HCT116 (cell line): Measurements from ENCODE around the gene KDM3B. TPM values are rescaled to one million over a fixed set of nuclear protein-coding genes. Genes with fewer than 3 reads are reported as not detected.
A peak's percentile ranks its signal among the peaks of the same experiment; 100 is the strongest.

ENCODE experiments used
- ATAC-seq: fragments of 200-7000 bp; cut with Tn5 transposase; 2 replicates; pipeline ENCODE4 v1.9.1; 2020; ENCODE audit warnings: mild to moderate bottlenecking, moderate library complexity
- BruUV-seq: library from RNA; stranded (reverse); fragments of 400-500 nt; replicated peaks from 2 replicates; lab custom pipeline; 2021; lab: Mats Ljungman, UMichigan
- CTCF ChIA-PET: fragments of 300-600 bp; sonication (Branson Sonifier 250); formaldehyde crosslinking; loops from one replicate; lab custom pipeline; 2021; ENCODE audit warnings: antibody characterized with exemption; lab: Charles Lee
- POLR2A ChIA-PET: fragments of 300-600, 350-600 bp; sonication (Branson Sonifier 250); formaldehyde crosslinking; loops from one replicate; lab custom pipeline; 2021; ENCODE audit warnings: antibody characterized with exemption; lab: Charles Lee
- RAD21 ChIA-PET, 2 experiments: fragments of 300-600 bp; sonication (Branson Sonifier 250); formaldehyde crosslinking; loops; one replicate each; lab custom pipeline; 2023; ENCODE audit warnings: low total read pairs in 2 of 2; ENCODE audit not compliant: uncharacterized antibody in 2 of 2, unreplicated experiment in 2 of 2, low non-redundant PET in 1 of 2; lab: Charles Lee
- DNase-seq: peaks from one replicate; pipeline ENCODE4 v3.0.0-alpha.2; 2010; ENCODE audit warnings: low read depth, low spot score
- H2AFZ ChIP-seq: fragments of 200-600 bp; shearing (Covaris generic), sonication (generic); 2 replicates; pipeline ENCODE4 v1.6.1; 2017; ENCODE audit warnings: low read depth, mixed run types, mixed read lengths, antibody characterized with exemption, low read length; ENCODE audit not compliant: poor library complexity, severe bottlenecking
- H3K27ac ChIP-seq: 2 replicates; pipeline ENCODE4 v1.5.1; 2012; ENCODE audit warnings: low read depth, low read length
- H3K27me3 ChIP-seq: fragments of 200-600 bp; sonication (generic); 2 replicates; pipeline ENCODE4 v1.6.1; 2016; ENCODE audit warnings: mixed run types, low read length, mixed read lengths; ENCODE audit not compliant: insufficient read depth
- H3K36me3 ChIP-seq, 2 experiments: fragments of 200-500 bp in 1 of 2; fragments of 200-600 bp in 1 of 2; sonication (Bioruptor generic) in 1 of 2; sonication (generic) in 1 of 2; 2 replicates each; pipeline versions ENCODE4 v1.5.1 to v1.6.1; 2014 to 2016; ENCODE audit warnings: low read length in 2 of 2, inconsistent platforms in 1 of 2, mixed read lengths in 1 of 2, mixed run types in 1 of 2; ENCODE audit not compliant: insufficient read depth in 2 of 2, control insufficient read depth in 1 of 2
- H3K4me1 ChIP-seq, 2 experiments: fragments of 200-600 bp in 1 of 2; sonication (generic) in 1 of 2; 2 replicates each; pipeline versions ENCODE4 v1.5.1 to v1.6.1; 2012 to 2017; ENCODE audit warnings: low read length in 2 of 2, inconsistent platforms in 1 of 2, mild to moderate bottlenecking in 1 of 2, mixed read lengths in 1 of 2, mixed run types in 1 of 2, moderate library complexity in 1 of 2; ENCODE audit not compliant: insufficient read depth in 2 of 2, control insufficient read depth in 1 of 2
- H3K4me2 ChIP-seq: fragments of 200-600 bp; sonication (generic); 2 replicates; pipeline ENCODE4 v1.6.1; 2017; ENCODE audit warnings: mixed run types, low read length, mixed read lengths
- H3K4me3 ChIP-seq, 2 experiments: fragments of 200-600 bp in 1 of 2; sonication (generic) in 1 of 2; replicated peaks in 1 of 2; 2 replicates each; pipeline ENCODE4 v1.5.1; 2011 to 2016; ENCODE audit warnings: low read length in 2 of 2, control low read depth in 1 of 2, low read depth in 1 of 2, mild to moderate bottlenecking in 1 of 2, mixed read lengths in 1 of 2, mixed run types in 1 of 2
- H3K79me2 ChIP-seq: fragments of 200-600 bp; sonication (generic); 2 replicates; pipeline ENCODE4 v1.6.1; 2017; ENCODE audit warnings: mild to moderate bottlenecking, mixed run types, low read length, moderate library complexity, mixed read lengths; ENCODE audit not compliant: insufficient read depth
- H3K9ac ChIP-seq: fragments of 200-600 bp; sonication (generic); 2 replicates; pipeline ENCODE4 v1.6.1; 2016; ENCODE audit warnings: low read length, mixed read lengths
- H3K9me2 ChIP-seq: fragments of 200-600 bp; sonication (generic), shearing (Covaris generic); 2 replicates; pipeline ENCODE4 v1.6.1; 2017; ENCODE audit warnings: mixed run types, mild to moderate bottlenecking, moderate library complexity; ENCODE audit not compliant: insufficient read depth
- H3K9me3 ChIP-seq, 2 experiments: fragments of 200-500 bp in 1 of 2; fragments of 200-600 bp in 1 of 2; sonication (Bioruptor generic) in 1 of 2; sonication (generic) in 1 of 2; 2 replicates each; pipeline ENCODE4 v1.6.1; 2014 to 2017; ENCODE audit warnings: low read length in 2 of 2, mixed read lengths in 2 of 2, inconsistent platforms in 1 of 2, low read depth in 1 of 2, mild to moderate bottlenecking in 1 of 2, mixed run types in 1 of 2, moderate library complexity in 1 of 2; ENCODE audit not compliant: control insufficient read depth in 1 of 2, insufficient read depth in 1 of 2
- H4K20me1 ChIP-seq: fragments of 200-600 bp; sonication (generic), shearing (Covaris generic); 2 replicates; pipeline ENCODE4 v1.6.1; 2017; ENCODE audit warnings: mixed run types, mild to moderate bottlenecking, moderate library complexity; ENCODE audit not compliant: insufficient read depth
- ATF3 ChIP-seq: IDR thresholded peaks from 2 replicates; pipeline ENCODE4 v1.6.1; 2012
- ELF1 ChIP-seq: IDR thresholded peaks from 2 replicates; pipeline ENCODE4 v1.6.1; 2012; ENCODE audit warnings: low read depth, borderline replicate concordance
- EZH2 ChIP-seq: fragments of 200-600 bp; sonication (generic); IDR thresholded peaks from 2 replicates; pipeline ENCODE4 v1.6.1; 2017; ENCODE audit warnings: antibody characterized with exemption, mixed run types
- EZH2phosphoT487 ChIP-seq: fragments of 200-600 bp; IDR thresholded peaks from 2 replicates; pipeline ENCODE4 v1.6.1; 2018; ENCODE audit warnings: antibody characterized with exemption, borderline replicate concordance
- MAX ChIP-seq: IDR thresholded peaks from 2 replicates; pipeline ENCODE4 v1.6.1; 2012
- POLR2AphosphoS5 ChIP-seq: IDR thresholded peaks from 2 replicates; pipeline ENCODE4 v1.6.1; 2011; ENCODE audit warnings: mild to moderate bottlenecking, low read depth, low read length, moderate library complexity
- RAD21 ChIP-seq: IDR thresholded peaks from 2 replicates; pipeline ENCODE4 v1.6.1; 2012; ENCODE audit warnings: low read depth, mild to moderate bottlenecking
- REST ChIP-seq: IDR thresholded peaks from 2 replicates; pipeline ENCODE4 v1.6.1; 2012; ENCODE audit warnings: low read depth
- intact Hi-C: fragments of 100-400 bp; cut with micrococcal nuclease; formaldehyde crosslinking; loops from 2 replicates; pipeline ENCODE4 v1.10.0; 2022
- total RNA-seq: library from RNA; stranded (reverse); gene quantifications from one replicate; pipeline ENCODE4 v1.2.1, GENCODE V29; 2021; ENCODE audit not compliant: unreplicated experiment
- TF ChIP-seq, protein P1 (sequence below), 3 experiments: fragments of 200-600 bp in 1 of 3; sonication (generic) in 1 of 3; IDR thresholded peaks in 2 of 3; conservative IDR thresholded peaks in 1 of 3; 2 replicates each; pipeline ENCODE4 v1.5.1; 2012 to 2017; ENCODE audit warnings: low read depth in 2 of 3, low read length in 2 of 3, antibody characterized with exemption in 1 of 3, borderline replicate concordance in 1 of 3, control low read depth in 1 of 3, mild to moderate bottlenecking in 1 of 3, mixed read lengths in 1 of 3, mixed run types in 1 of 3, moderate library complexity in 1 of 3; ENCODE audit not compliant: insufficient read depth in 1 of 3
- TF ChIP-seq, protein P2 (sequence below): IDR thresholded peaks from 2 replicates; pipeline ENCODE4 v1.6.1; 2011; ENCODE audit warnings: mild to moderate bottlenecking, low read length, moderate library complexity; ENCODE audit not compliant: insufficient replicate concordance; ENCODE audit errors: extremely low read depth

The KDM3B gene
- total RNA-seq, 1 experiment from 2014 or later, result 65.1 TPM

DNA sequence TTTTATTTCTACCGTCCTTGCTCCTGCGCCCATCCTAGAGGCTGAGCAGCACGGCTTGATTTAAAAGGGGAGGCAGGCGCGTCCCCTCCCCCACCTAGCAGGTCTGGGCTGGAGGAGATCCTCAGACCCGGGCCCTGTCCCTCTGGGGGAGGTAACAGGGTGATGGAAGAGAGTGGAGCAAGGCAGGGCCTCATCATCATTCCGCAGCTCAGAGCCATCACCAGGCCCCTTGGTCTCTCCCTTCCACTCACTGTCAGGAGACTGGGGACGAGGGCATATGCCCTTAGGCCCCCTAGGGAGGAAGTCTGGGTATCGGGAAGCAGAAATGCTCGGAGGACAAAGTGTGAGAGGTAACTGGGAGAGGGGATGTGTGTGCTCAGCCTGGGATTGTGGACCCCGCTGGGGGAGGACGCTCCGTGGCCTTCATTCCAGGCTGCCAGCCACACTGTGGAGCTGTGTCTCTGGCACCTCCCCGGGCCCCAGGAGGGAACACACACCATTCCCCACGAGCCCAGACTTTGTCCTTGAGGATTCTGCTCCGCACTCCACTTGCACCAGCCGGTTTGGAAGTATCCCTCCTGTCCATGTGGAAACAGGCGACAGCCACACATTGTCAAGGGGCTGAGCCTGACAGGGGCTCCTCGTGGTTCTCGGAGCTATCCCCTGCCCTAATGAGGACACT, 87.1 kb downstream of the KDM3B start (continued):
- TF ChIP-seq, protein P1, sequence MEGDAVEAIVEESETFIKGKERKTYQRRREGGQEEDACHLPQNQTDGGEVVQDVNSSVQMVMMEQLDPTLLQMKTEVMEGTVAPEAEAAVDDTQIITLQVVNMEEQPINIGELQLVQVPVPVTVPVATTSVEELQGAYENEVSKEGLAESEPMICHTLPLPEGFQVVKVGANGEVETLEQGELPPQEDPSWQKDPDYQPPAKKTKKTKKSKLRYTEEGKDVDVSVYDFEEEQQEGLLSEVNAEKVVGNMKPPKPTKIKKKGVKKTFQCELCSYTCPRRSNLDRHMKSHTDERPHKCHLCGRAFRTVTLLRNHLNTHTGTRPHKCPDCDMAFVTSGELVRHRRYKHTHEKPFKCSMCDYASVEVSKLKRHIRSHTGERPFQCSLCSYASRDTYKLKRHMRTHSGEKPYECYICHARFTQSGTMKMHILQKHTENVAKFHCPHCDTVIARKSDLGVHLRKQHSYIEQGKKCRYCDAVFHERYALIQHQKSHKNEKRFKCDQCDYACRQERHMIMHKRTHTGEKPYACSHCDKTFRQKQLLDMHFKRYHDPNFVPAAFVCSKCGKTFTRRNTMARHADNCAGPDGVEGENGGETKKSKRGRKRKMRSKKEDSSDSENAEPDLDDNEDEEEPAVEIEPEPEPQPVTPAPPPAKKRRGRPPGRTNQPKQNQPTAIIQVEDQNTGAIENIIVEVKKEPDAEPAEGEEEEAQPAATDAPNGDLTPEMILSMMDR (IDR thresholded peaks at IDR 0.05 in 2 of 3, conservative IDR thresholded peaks at IDR 0.05 in 1 of 3; ENCODE audit: borderline replicate concordance in 1 of 3, insufficient read depth in 1 of 3, low read depth in 2 of 3, low read length in 2 of 3), result no peak

DNA sequence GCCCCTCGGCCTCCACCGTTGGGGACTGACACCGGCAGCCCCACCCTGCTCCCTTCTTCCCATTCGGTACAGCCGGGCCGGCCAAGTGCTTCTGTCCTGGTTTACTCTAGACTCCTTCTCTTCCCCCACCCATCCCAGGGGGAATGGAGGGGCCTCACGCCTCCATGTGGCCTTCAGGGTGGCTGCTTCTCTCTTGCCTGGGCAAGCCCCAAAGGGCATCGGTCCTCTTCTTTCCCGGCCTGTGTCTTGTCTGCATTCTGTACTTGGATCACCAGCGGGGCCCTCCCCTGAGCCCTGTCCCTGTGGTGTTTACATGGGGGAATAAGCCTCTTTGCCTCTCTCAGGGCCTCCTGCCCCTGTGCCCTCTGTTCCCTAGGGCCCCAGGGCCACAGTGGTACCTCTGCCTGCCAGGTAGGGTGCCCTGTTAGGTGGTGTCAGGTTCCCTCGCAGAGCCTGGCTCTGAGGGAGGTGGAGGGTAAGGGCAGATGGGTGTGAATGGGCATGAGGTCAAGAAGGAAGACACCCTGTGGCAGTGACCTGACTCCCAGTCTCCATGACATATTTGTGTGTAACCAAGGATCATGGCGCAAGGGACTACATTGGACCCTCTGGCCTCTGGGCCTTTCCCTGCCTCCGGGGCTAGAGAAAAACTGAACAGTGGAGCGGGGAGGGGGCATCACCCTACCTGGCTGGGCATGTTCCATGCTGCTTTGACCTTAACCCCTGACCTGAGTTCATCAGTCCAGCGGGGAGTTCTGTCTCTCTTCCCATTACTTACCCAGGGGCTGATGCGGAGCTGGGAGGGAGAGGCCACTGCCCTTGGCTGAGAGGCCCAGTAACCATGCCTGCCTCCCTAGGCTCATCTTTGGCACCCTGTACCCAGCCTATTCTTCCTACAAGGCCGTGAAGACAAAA, 87.9 kb downstream of the KDM3B start:
- no peak overlapping the region for H3K4me3 ChIP-seq
- no peaks in the 10 kb centered on the region for H3K27me3 ChIP-seq
- CTCF ChIA-PET, result no interaction called here
- no peaks in the 10 kb centered on the region for H4K20me1 ChIP-seq
- peaks cover 7% of the 10 kb centered on the region in 2 experiments; a peak in 3 of 4 replicates for H3K36me3 ChIP-seq
- intact Hi-C loops, result no loop called here
- no peak overlapping the region for H3K27ac ChIP-seq
- H3K9me3 ChIP-seq, result no peaks in the 10 kb centered on the region
- no peaks in the 10 kb centered on the region for H3K79me2 ChIP-seq
- POLR2A ChIA-PET, result no interaction called here
- no peaks in the 10 kb centered on the region for H3K9me2 ChIP-seq
- peak overlapping the region; percentile 70; the same call in 1 of the 2 replicates for H3K4me2 ChIP-seq
- ATAC-seq (no peak), DNase-seq (no peak)
- no peak overlapping the region for H3K9ac ChIP-seq
- no TSS peak for BruUV-seq
- H3K4me1 ChIP-seq, result peaks cover 7 to 21% of the 10 kb centered on the region in 2 experiments; a peak in 3 of 4 replicates
- RAD21 ChIA-PET, result no interaction called here
- no peak overlapping the region for H2AFZ ChIP-seq
- no peak for TF ChIP-seq REST
- TF ChIP-seq ATF3, result no peak
- TF ChIP-seq RAD21, result no peak
- no peak for TF ChIP-seq MAX
- no peak for TF ChIP-seq POLR2AphosphoS5
- no peak for TF ChIP-seq EZH2phosphoT487
- TF ChIP-seq ELF1, result no peak
- TF ChIP-seq, protein P2, sequence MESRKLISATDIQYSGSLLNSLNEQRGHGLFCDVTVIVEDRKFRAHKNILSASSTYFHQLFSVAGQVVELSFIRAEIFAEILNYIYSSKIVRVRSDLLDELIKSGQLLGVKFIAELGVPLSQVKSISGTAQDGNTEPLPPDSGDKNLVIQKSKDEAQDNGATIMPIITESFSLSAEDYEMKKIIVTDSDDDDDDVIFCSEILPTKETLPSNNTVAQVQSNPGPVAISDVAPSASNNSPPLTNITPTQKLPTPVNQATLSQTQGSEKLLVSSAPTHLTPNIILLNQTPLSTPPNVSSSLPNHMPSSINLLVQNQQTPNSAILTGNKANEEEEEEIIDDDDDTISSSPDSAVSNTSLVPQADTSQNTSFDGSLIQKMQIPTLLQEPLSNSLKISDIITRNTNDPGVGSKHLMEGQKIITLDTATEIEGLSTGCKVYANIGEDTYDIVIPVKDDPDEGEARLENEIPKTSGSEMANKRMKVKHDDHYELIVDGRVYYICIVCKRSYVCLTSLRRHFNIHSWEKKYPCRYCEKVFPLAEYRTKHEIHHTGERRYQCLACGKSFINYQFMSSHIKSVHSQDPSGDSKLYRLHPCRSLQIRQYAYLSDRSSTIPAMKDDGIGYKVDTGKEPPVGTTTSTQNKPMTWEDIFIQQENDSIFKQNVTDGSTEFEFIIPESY, result no peak
- no peak for TF ChIP-seq EZH2
